MCF 10A (cell line): ENCODE measurements around the gene TRABD2A. TPM values are rescaled to one million over a fixed set of nuclear protein-coding genes. Genes with fewer than 3 reads are reported as not detected.
A peak's percentile ranks its signal among the peaks of the same experiment; 100 is the strongest.

Source experiments
- BruUV-seq: library from RNA; stranded (reverse); fragments of 400-500 nt; replicated peaks from 2 replicates; lab custom pipeline; 2021; lab: Mats Ljungman, UMichigan
- CTCF ChIA-PET: fragments of 300-600 bp; sonication (Branson Sonifier 250); formaldehyde crosslinking; extraction: SDS; loops from one replicate; lab custom pipeline; 2021; ENCODE audit warnings: antibody characterized with exemption, inconsistent platforms; lab: Yijun Ruan, JAX
- POLR2A ChIA-PET: fragments of 300-600, 350-650 bp; sonication (Branson Sonifier 250); formaldehyde crosslinking; extraction: SDS; loops from one replicate; lab custom pipeline; 2020; ENCODE audit warnings: antibody characterized with exemption, inconsistent platforms; lab: Yijun Ruan, JAX
- DNase-seq: peaks from one replicate; pipeline ENCODE4 v3.0.0-alpha.2; 2018; ENCODE audit not compliant: unreplicated experiment
- H3K27ac Mint-ChIP-seq: one replicate; pipeline ENCODE4 v1.8.0; 2022; ENCODE audit warnings: mild to moderate bottlenecking, low read depth, mixed read lengths; ENCODE audit not compliant: unreplicated experiment
- H3K27me3 Mint-ChIP-seq: one replicate; pipeline ENCODE4 v1.8.0; 2022; ENCODE audit warnings: mixed read lengths; ENCODE audit not compliant: insufficient read depth, unreplicated experiment
- H3K36me3 Mint-ChIP-seq: one replicate; pipeline ENCODE4 v1.8.0; 2022; ENCODE audit warnings: mild to moderate bottlenecking, moderate library complexity, mixed read lengths; ENCODE audit not compliant: insufficient read depth, unreplicated experiment
- H3K4me1 Mint-ChIP-seq: one replicate; pipeline ENCODE4 v1.8.0; 2022; ENCODE audit warnings: mixed read lengths; ENCODE audit not compliant: insufficient read depth, unreplicated experiment
- H3K4me3 Mint-ChIP-seq: one replicate; pipeline ENCODE4 v1.8.0; 2022; ENCODE audit warnings: mild to moderate bottlenecking, moderate library complexity, mixed read lengths; ENCODE audit not compliant: unreplicated experiment
- H3K9me3 Mint-ChIP-seq: one replicate; pipeline ENCODE4 v1.8.0; 2022; ENCODE audit warnings: mixed read lengths; ENCODE audit not compliant: unreplicated experiment
- intact Hi-C: fragments of 100-400 bp; cut with micrococcal nuclease; formaldehyde crosslinking; loops from 2 replicates; pipeline ENCODE4 v1.14.1; 2022
- total RNA-seq: library from RNA; stranded (reverse); gene quantifications from 2 replicates; pipeline ENCODE4 v1.2.3, GENCODE V29; 2022
- TF ChIP-seq, protein P1 (sequence below): fragments of 200-600 bp; IDR thresholded peaks from one replicate; pipeline ENCODE4 v1.8.0; 2022; ENCODE audit warnings: antibody characterized with exemption, mild to moderate bottlenecking; ENCODE audit not compliant: unreplicated experiment

The TRABD2A gene
- total RNA-seq, 1 experiment from 2014 or later = 20.0 TPM

- H3K36me3 Mint-ChIP-seq = no peaks in the 10 kb centered on the region
- ChIA-PET POLR2A (no interaction called here), CTCF (interaction anchor here (0.9 kb wide), 1 partner anchor 262 kb away, joined by 5 read pairs; no protein-coding TSS in a partner anchor)
- no peaks in the 10 kb centered on the region for H3K27me3 Mint-ChIP-seq
- H3K9me3 Mint-ChIP-seq = no peaks in the 10 kb centered on the region
- no peak for DNase-seq
- no peaks in the 10 kb centered on the region for H3K4me1 Mint-ChIP-seq
- TF ChIP-seq, protein P1, sequence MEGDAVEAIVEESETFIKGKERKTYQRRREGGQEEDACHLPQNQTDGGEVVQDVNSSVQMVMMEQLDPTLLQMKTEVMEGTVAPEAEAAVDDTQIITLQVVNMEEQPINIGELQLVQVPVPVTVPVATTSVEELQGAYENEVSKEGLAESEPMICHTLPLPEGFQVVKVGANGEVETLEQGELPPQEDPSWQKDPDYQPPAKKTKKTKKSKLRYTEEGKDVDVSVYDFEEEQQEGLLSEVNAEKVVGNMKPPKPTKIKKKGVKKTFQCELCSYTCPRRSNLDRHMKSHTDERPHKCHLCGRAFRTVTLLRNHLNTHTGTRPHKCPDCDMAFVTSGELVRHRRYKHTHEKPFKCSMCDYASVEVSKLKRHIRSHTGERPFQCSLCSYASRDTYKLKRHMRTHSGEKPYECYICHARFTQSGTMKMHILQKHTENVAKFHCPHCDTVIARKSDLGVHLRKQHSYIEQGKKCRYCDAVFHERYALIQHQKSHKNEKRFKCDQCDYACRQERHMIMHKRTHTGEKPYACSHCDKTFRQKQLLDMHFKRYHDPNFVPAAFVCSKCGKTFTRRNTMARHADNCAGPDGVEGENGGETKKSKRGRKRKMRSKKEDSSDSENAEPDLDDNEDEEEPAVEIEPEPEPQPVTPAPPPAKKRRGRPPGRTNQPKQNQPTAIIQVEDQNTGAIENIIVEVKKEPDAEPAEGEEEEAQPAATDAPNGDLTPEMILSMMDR = no peak
- no peak overlapping the region for H3K4me3 Mint-ChIP-seq
- intact Hi-C loops = no loop called here
- no peak overlapping the region for H3K27ac Mint-ChIP-seq
- no TSS peak for BruUV-seq
Observed at GRCh38 chr2:84788498-84788897, 92.4 kb downstream of the TRABD2A start.

DNA sequence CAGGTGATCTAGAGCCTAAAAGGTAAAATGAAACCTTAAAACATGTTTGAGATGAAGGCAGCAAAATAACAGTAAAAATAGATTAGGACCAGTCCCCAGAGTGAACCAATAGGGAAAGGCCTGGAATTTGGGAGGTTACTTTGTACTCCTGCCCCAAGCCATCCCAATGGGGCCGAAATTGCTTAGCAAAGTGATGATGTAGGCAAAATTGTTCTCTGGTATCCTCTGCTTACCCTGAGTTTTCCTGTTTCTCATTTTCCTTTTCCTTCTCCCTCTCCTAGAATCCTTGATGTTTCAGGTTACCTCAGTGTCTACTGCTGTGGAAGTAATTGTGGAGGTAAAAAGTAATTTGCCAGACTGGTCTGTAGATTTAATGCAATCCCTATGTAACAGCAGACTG lies 92.9 kb downstream of the TRABD2A start:
- BruUV-seq = no TSS peak
- Mint-ChIP-seq H3K27me3 (no peaks in the 10 kb centered on the region), H3K36me3 (no peaks in the 10 kb centered on the region), H3K4me3 (no peak overlapping the region), H3K9me3 (no peaks in the 10 kb centered on the region), H3K27ac (no peak overlapping the region), H3K4me1 (no peaks in the 10 kb centered on the region)
- DNase-seq = no peak
- TF ChIP-seq, protein P1 = no peak
- POLR2A ChIA-PET = no interaction called here
- intact Hi-C loops = no loop called here
- CTCF ChIA-PET = interaction anchor here (0.9 kb wide), 1 partner anchor 262 kb away, joined by 5 read pairs; no protein-coding TSS in a partner anchor

- CTCF ChIA-PET = interaction anchor here (0.6 kb wide), 1 partner anchor 75 kb away, joined by 4 read pairs; no protein-coding TSS in a partner anchor
- H3K36me3 Mint-ChIP-seq = no peaks in the 10 kb centered on the region
Observed at GRCh38 chr2:84786601-84787000, 94.3 kb downstream of the TRABD2A start.

DNA sequence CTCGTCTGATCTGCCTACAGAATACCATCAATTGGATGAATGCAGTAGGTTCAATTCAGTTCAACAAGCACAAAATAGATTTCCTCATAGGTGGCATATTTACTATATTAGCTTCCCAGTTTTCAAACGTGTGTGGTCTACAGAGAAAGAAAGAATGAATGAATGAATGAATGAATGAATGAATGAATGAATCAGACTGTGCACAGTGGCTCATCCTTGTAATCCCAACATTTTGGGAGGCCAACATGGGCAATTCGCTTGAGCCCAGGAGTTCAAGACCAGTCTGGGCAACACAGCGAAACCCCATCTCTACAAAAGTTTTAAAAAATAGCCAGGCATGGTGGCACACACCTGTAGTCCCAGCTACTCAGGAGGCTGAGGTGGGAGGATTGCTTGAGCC lies 94.9 kb downstream of the TRABD2A start:
- H3K36me3 Mint-ChIP-seq = no peaks in the 10 kb centered on the region
- no peaks in the 10 kb centered on the region for H3K27me3 Mint-ChIP-seq
- POLR2A ChIA-PET = interaction anchor here (0.7 kb wide), 1 partner anchor 510 kb away, joined by 3 read pairs; no protein-coding TSS in a partner anchor
- intact Hi-C loops = no loop called here
- BruUV-seq = no TSS peak
- H3K9me3 Mint-ChIP-seq = no peaks in the 10 kb centered on the region
- no peaks in the 10 kb centered on the region for H3K4me1 Mint-ChIP-seq
- no peak for DNase-seq
- TF ChIP-seq, protein P1 = no peak
- no peak overlapping the region for H3K4me3 Mint-ChIP-seq
- CTCF ChIA-PET = interaction anchor here (0.6 kb wide), 1 partner anchor 75 kb away, joined by 4 read pairs; no protein-coding TSS in a partner anchor
- H3K27ac Mint-ChIP-seq = peak overlapping the region; percentile 40

More at GRCh38 chr2:84786601-84787000, 94.3 kb downstream of the TRABD2A start:
- H3K4me3 Mint-ChIP-seq = no peak overlapping the region
- no peak for DNase-seq
- H3K27me3 Mint-ChIP-seq = no peaks in the 10 kb centered on the region
- POLR2A ChIA-PET = interaction anchor here (0.7 to 1.2 kb wide), 2 partner anchors 152 to 509 kb away, joined by 3 read pairs; no protein-coding TSS in a partner anchor
- H3K27ac Mint-ChIP-seq = peak overlapping the region; percentile 40
- no TSS peak for BruUV-seq
- no peaks in the 10 kb centered on the region for H3K4me1 Mint-ChIP-seq
- intact Hi-C loops = no loop called here
- TF ChIP-seq, protein P1 = no peak
- H3K9me3 Mint-ChIP-seq = no peaks in the 10 kb centered on the region
